ENCODE results near the gene SSUH2.
"Not testable (repeated sequence)": the region's sequence is repeated elsewhere in the genome, so short reads cannot be mapped to it uniquely, and the experiment has no call there.

The SSUH2 gene

DNA sequence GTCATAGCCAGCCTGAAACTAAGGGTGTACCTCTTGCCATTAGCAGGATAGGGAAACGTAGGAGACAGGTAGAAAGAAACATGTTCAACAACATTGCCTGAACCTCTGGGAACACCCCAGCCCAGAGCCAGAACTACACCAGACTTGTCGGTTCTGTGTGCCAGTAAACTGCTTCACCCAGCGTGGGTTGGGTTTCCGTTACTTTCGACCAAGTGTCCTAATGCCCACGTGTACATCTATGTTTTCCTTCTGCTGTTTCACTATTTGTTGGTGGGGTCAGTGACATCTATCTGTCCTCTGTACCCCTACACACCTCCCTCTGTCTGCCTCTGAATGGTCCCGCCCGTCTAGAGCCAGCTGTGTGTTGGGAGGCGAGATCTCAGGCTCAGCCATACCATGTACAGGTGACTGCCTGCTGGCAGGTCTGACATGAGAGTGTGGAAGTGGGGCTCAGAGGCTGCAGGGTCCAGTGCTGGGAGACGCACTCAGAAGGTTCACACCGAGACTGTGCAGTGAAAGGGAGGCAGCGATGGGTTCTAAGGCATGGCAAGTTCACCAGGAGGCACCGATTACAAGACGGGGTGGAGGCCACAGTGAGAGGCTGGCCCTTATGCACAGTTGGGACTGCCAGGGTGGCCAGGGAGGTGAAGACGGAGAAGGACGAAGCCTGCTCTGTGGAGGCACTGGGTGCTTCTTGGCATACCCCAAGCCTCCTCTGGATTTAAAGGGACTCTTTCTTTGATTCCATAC lies 36.4 kb downstream of the SSUH2 start:
- no peak for DNase-seq

GRCh38 chr3:8607234-8608040 lies 37.2 kb downstream of the SSUH2 start:
- no peak for DNase-seq

GRCh38 chr3:8606701-8607231 lies 37.8 kb downstream of the SSUH2 start:
- no peak for DNase-seq

DNA sequence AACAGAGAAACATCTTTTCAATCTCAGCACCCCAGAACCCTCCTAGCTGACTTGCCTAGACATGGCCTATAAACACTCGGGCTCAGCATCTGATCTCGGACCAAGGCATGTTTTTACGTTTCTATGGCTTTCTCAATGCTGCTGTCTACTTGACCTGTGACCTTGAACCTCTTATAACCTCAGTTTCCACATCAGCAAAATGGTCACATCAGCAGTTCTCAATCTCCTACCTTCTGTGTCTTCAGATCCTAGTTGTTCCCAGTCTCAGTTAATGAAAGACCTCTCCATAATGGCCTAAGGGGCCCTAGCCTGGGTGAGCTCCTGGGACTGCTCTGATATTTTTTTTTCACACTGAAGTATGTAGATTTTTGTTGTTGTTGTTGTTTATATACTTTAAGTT lies 39.6 kb downstream of the SSUH2 start:
- no peak for DNase-seq

DNA sequence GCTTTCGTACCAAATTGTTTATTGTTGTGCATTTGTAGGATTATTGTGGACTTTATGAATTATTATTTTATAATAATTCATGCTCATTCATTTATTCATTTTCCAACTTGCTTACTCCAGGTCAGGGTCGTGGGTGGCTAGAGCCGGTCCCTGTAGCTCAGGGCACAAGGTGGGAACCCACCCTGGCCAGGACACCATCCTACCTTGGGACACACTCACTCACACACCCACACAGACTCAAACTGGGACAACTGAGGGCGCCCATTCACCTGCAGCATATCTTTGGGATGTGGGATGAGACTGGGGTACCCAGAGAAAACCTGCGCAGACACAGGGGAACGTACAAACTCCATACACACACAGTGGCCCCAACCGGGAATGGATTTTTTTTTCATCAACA lies 40.6 kb downstream of the SSUH2 start:
- DNase-seq, result no peak

DNA sequence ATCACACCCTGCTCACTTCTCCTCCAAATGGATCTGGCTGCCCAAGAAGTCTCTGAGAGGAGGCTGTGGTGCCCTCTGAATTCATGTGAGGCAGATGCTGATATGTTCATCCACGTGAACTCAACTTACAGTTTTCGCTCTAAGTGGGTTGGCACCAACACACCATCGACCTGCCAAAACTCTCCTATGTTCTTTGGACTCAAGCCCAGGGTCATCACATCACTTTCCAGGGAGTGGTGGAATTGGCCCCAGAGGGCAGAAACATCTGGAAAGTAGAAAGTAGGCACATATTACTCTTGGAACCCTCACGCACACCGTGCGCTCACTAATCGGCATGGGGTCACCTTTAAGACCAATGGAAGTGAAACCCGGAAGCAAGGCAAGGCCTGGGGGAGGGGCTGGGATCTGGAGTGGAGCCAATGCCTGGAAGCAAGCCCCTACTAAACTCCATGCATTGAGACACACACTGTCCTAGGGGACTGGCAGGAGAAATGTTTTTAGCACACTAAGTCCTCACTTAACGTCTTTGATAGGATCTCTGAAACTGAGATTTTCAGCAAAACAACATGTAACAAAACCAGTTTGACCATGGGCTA lies 41.4 kb downstream of the SSUH2 start:
- no peak for DNase-seq

DNA sequence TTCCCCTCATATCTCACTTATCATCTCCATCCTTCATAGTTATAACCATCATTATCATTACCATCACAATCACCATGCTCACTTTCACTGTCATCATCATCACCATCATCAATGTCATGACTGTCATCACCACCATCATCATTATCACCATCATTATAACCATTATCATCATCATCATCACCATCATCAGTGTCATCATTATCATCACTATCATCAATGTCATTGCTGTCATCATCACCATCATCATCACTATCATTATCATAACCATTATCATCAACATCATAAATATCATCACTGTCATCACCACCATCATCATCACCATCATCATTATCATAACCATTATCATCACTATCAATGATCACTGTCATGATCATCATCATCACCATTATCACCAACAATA lies 44.1 kb downstream of the SSUH2 start:
- DNase-seq, result no peak

DNA sequence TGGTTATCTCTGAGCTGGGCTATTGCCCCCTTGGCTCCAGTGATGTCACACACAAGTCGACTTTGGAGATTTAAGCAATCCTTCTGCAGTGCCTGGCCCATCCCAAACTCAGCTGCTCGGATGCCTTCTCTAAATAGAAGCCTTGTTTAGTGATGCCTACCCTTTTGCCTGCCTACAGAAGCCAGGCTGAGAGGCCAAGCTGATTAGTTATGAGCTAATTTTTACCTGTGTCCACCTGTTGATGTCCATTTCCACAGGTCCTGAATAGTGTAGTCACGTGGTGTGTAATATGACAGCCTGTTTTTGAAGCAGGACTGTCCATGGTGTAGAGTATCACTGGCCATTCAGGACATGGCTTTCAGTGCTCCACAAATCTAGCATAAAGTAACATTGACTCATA lies 45.5 kb downstream of the SSUH2 start:
- DNase-seq, result no peak

GRCh38 chr3:8597219-8597853 lies 47.3 kb downstream of the SSUH2 start:
- DNase-seq, result no peak

GRCh38 chr3:8596321-8597218 lies 48.0 kb downstream of the SSUH2 start:
- no peak for DNase-seq

DNA sequence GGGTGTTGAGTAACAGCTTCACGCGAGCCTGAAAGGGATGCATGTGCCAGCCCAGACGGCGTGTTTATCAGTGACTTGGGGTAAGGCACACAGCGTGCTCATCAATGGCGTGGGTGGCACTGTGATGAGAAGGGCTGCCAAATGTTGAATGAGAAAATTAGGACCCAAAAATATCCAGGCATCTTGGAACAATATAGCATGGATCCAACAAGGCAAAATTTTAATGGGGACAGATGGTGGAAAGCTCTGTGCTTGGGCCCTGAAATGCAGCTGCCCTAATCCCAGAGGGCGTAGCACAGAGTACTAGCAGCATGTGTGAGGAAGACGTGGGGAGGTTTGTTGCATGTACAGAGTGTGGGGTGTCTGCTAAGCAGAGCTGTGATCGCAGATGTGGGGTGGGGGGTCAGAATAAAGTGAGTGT lies 48.9 kb downstream of the SSUH2 start:
- DNase-seq, result no peak

DNA sequence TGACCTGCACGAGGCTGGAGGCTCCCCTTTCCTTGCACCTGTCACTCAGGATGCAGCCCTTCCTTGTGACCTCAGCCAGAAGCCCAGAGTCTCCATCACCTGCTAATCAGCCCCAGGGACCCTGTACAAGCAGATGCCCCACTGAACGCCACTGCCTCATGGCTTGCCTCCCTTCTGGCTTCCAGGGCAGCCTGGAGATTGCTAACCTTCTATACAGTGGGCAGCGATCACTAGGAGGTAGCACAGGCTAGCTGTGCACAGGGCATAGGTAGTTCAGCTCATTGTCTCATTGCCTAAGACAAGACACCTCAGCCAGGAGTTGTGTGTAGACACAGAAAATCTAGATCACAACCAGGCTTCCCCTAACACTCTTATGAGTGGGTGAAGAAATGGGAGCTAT lies 49.3 kb downstream of the SSUH2 start:
- DNase-seq, result no peak

GRCh38 chr3:8593021-8593827 lies 51.4 kb downstream of the SSUH2 start:
- no peak for DNase-seq

- DNase-seq, result no peak
These were observed 54.6 kb downstream of the SSUH2 start for GRCh38 chr3:8589880-8590556.

GRCh38 chr3:8584661-8585060 lies 59.9 kb downstream of the SSUH2 start:
- no peak for DNase-seq

DNA sequence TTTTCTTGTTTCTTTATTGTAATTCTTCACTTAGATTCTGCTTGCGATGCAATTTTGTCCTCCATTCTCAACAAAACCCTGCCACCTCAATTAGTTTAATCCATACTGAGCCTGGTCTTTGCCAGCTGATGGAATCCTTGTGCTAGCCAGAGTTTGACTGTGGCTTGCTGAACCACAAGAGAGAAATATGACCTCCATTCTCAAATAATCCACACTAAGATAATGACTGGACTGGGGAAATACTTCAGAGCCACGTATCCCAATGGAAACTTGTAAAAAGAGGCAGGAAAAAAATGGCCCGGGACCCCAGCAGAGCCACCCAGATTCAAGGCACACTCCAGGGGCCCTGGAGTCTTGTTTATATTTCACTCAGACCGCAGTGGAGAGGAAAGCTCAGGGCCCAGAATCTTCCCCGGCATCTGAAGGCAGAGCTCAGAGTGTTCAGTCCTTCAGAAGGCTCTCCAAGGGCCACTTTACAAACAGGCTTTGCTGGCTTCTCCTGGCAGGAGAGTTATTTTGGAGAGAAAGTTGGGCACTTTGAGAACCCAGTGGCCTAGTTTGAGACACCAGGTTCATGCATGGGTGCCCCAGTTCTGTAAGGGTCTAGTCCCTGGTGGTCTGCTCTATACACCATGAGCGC lies 62.7 kb downstream of the SSUH2 start:
- DNase-seq, result no peak

- no peak for DNase-seq
These were observed 63.2 kb downstream of the SSUH2 start for GRCh38 chr3:8581373-8581772.

GRCh38 chr3:8580434-8580833 lies 64.2 kb downstream of the SSUH2 start:
- DNase-seq, result not testable (repeated sequence)

- DNase-seq, result no peak
These were observed 64.7 kb downstream of the SSUH2 start for GRCh38 chr3:8579943-8580342.

DNA sequence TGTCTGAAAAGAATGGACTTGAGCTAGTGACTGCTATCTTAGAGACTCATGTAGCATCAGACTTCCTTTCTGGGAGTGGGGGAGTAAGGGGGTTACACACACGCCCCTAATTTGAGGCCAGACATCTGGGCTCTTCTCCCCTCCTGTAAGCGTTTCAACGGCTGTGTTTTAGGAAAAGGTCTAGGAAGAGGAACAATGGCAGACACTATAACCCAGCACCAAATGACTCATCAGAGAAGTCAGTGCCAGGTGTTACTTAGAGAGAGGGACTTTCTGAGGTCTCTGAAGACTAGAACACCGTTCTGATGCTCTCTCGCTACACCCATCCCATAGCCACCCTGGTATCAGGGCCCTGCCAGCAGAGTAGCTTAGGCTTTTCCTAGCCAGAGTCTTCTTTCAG lies 65.5 kb downstream of the SSUH2 start:
- no peak for DNase-seq

All from activated CD4-positive, alpha-beta T cell treated with anti-CD3 and anti-CD28 coated beads, Interleukin-2, amount 50 U/mL, for 48 hours (primary cell).